Ovary (tissue), 3 donors: ENCODE data around the gene UBE2J1.

Experiments used
- POLR2A ChIP-seq: fragments of 450-650 bp; IDR thresholded peaks from one replicate; pipeline ENCODE4 v1.6.1; 2017; ENCODE audit warnings: antibody characterized with exemption, mild to moderate bottlenecking, moderate library complexity
- TF ChIP-seq, protein P1 (sequence below), 3 donors: fragments of 450-650 bp in 2 of 3; fragments of 200-600 bp in 1 of 3; IDR thresholded peaks; one replicate each; pipeline versions ENCODE4 v1.5.1 to v1.8.0; 2016 to 2022; ENCODE audit warnings: antibody characterized with exemption in 3 of 3, mild to moderate bottlenecking in 1 of 3
- donor health status: DM: no; HTN: no; CAD: no.

DNA sequence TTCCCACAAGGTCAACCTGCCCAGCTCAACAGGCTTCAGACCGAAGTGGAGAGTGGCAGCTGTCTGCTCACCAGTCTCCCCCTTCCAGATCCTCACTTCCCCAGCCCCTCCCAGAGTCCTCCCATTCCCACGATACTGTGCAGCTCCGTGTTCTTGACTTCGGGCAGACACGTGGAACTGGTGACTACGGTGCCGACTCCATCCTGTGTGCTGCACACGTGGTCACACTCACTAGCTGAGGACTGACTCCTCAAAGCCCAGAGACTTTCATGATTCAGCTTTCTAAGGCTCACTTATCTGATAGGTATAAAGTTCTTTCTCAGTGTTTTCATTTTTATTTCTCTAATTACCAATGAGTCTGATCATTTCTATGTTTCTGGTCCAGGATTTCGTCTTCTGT lies 69.8 kb downstream of the UBE2J1 start:
- TF ChIP-seq POLR2A = no peak
- TF ChIP-seq, protein P1, sequence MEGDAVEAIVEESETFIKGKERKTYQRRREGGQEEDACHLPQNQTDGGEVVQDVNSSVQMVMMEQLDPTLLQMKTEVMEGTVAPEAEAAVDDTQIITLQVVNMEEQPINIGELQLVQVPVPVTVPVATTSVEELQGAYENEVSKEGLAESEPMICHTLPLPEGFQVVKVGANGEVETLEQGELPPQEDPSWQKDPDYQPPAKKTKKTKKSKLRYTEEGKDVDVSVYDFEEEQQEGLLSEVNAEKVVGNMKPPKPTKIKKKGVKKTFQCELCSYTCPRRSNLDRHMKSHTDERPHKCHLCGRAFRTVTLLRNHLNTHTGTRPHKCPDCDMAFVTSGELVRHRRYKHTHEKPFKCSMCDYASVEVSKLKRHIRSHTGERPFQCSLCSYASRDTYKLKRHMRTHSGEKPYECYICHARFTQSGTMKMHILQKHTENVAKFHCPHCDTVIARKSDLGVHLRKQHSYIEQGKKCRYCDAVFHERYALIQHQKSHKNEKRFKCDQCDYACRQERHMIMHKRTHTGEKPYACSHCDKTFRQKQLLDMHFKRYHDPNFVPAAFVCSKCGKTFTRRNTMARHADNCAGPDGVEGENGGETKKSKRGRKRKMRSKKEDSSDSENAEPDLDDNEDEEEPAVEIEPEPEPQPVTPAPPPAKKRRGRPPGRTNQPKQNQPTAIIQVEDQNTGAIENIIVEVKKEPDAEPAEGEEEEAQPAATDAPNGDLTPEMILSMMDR (IDR thresholded peaks at IDR 0.05) = no peak
